Heart left ventricle (tissue), 16 donors: ENCODE measurements around the gene SORBS1. TPM values are rescaled to one million over a fixed set of nuclear protein-coding genes. Genes with fewer than 3 reads are reported as not detected.

ENCODE experiments used
- ATAC-seq, 4 donors: fragments of 200-7000 bp; cut with Tn5 transposase; one replicate each; pipeline ENCODE4 v1.9.1; 2020 to 2022; ENCODE audit warnings: moderate library complexity in 4 of 4, mild to moderate bottlenecking in 3 of 4, moderate number of reproducible peaks in 1 of 4
- DNase-seq, 5 donors: peaks; one replicate each; pipeline ENCODE4 v3.0.0-alpha.2; 2020
- H3K27ac ChIP-seq, 12 donors: fragments of 200-600 bp; sonication (generic) in 4 of 12; one replicate each; pipeline versions ENCODE4 v1.5.0 to v1.8.0; 2016 to 2022; ENCODE audit warnings: mild to moderate bottlenecking in 2 of 12
- H3K27me3 ChIP-seq, 9 donors: fragments of 200-600 bp; sonication (generic) in 2 of 9; one replicate each; pipeline versions ENCODE4 v1.5.1 to v1.8.0; 2016 to 2022; ENCODE audit warnings: mild to moderate bottlenecking in 3 of 9
- H3K36me3 ChIP-seq, 9 donors: fragments of 200-600 bp; sonication (generic) in 2 of 9; one replicate each; pipeline versions ENCODE4 v1.5.0 to v1.8.0; 2018 to 2022; ENCODE audit warnings: mild to moderate bottlenecking in 2 of 9
- H3K4me1 ChIP-seq, 12 donors: fragments of 200-600 bp; sonication (generic) in 4 of 12; one replicate each; pipeline versions ENCODE4 v1.5.0 to v1.8.0; 2016 to 2022; ENCODE audit warnings: mild to moderate bottlenecking in 3 of 12
- H3K4me3 ChIP-seq, 12 donors: fragments of 200-600 bp; sonication (generic) in 4 of 12; one replicate each; pipeline versions ENCODE4 v1.5.0 to v1.8.0; 2017 to 2022; ENCODE audit warnings: mild to moderate bottlenecking in 9 of 12, moderate library complexity in 4 of 12
- H3K9me3 ChIP-seq, 12 donors: fragments of 200-600 bp; sonication (generic) in 4 of 12; one replicate each; pipeline versions ENCODE4 v1.5.0 to v1.8.0; 2016 to 2022; ENCODE audit warnings: mild to moderate bottlenecking in 1 of 12
- CTCF ChIP-seq, 12 donors: fragments of 200-600 bp; sonication (generic) in 4 of 12; IDR thresholded peaks; one replicate each; pipeline versions ENCODE4 v1.5.0 to v1.8.0; 2018 to 2022; ENCODE audit warnings: antibody characterized with exemption in 12 of 12, mild to moderate bottlenecking in 5 of 12
- POLR2A ChIP-seq, 2 donors: fragments of 450-650 bp; IDR thresholded peaks; one replicate each; pipeline ENCODE4 v1.6.1; 2017; ENCODE audit warnings: antibody characterized with exemption in 2 of 2, mild to moderate bottlenecking in 2 of 2, moderate library complexity in 2 of 2
- WGBS, 4 donors: extraction: QIAGEN DNeasy Blood & Tissue Kit in 2 of 4; methylation state at CpG; one replicate each; pipeline versions ENCODE4 v1.1.5 to v1.1.7; 2013 to 2018; 5-methylcytosine and 5-hydroxymethylcytosine counted together
- intact Hi-C, 10 donors: fragments of 100-400 bp; cut with DNase I; formaldehyde crosslinking; loops; one replicate each; pipeline versions ENCODE4 v1.11.1 to v1.14.2; 2022
- polyA plus RNA-seq, 2 donors: library from polyadenylated mRNA; stranded (reverse); fragments of 200-250 nt; gene quantifications; one replicate each; pipeline ENCODE4 v1.2.3, GENCODE V29; 2013
- total RNA-seq, 9 donors: library from RNA; depleted of rRNA in 2 of 9; stranded (reverse); fragments of >200 nt in 2 of 9; fragmentation: NEBNext Ultra II Directional in 3 of 9; extraction: Animal tissue kit (Norgen Biotek cat#: 25700) in 3 of 9; gene quantifications; one replicate each; pipeline versions ENCODE4 v1.1.0 to v1.2.4, GENCODE V29; 2016 to 2023
- donor health status: ischemic (EF 13 %, LVEDD 7.1; RV severe dilation, severe dysfunction).
- donor health status: healthy with polysubstance abuse.
- donor health status: DM: no; HTN: yes; CAD: no.
- donor health status: DM: no; HTN: no; CAD: no.
- donor health status: ischemic (EF 25% LVEDD 6.9; RV normal size, moderate dysfunction).
- donor health status: ischemic (EF 25% LVEDD 5.7; RV mildly dilated, moderate dysfunction).
- donor health status: healthy.
- donor health status: DM: yes; HTN: yes; CAD: no.
- donor health status: ischemic (EF 35%, LVEDD 5.7; RV mildly dilated, moderate dysfunction).
- donor health status: nonischemic (EF 11% LVEDD 7.7; RV severe dilation, severe dysfunction).
- donor health status: DM: yes; HTN: yes; CAD: no.
- donor health status: PGD.
- donor health status: ischemic (EF 29% LVEDD 5.4; RV normal size, mild dysfunction).
- donor health status: nonischemic (EF 23%, LVEDD 6.1; RV moderate dilation, normal function).

SORBS1 gene
- total and polyA plus RNA-seq, 11 donors: 355 to 1,440 (median 886) TPM

GRCh38 chr10:95458871-95459270, 102.3 kb downstream of the SORBS1 start:
- Histone ChIP-seq H3K27me3 (no peaks in the 10 kb centered on the region), H3K9me3 (no peaks in the 10 kb centered on the region), H3K36me3 (peaks cover 0 to 1% (median 0%) of the 10 kb centered on the region in 9 donors), H3K27ac (peak overlapping the region in 9 of 12 donors; percentile 18 to 94 (median 65)), H3K4me1 (peaks cover 3 to 88% (median 43%) of the 10 kb centered on the region in 12 donors), H3K4me3 (no peak overlapping the region)
- DNase-seq (no peak), ATAC-seq (no peak)
- TF ChIP-seq CTCF (IDR thresholded peaks at IDR 0.05) (no peak), POLR2A (IDR thresholded peaks at IDR 0.05) (no peak)
- 21 to 56% (median 37%) methylated on average over 1 of the region's 1 CpG for WGBS, 4 donors
- intact Hi-C loops: no loop called here

GRCh38 chr10:95458014-95458413, 103.2 kb downstream of the SORBS1 start:
- no peaks in the 10 kb centered on the region for H3K9me3 ChIP-seq

GRCh38 chr10:95457319-95457886, 103.8 kb downstream of the SORBS1 start:
- Histone ChIP-seq H3K36me3 (peaks cover 0 to 6% (median 0%) of the 10 kb centered on the region in 9 donors), H3K9me3 (no peaks in the 10 kb centered on the region), H3K4me1 (peaks cover 3 to 85% (median 36%) of the 10 kb centered on the region in 12 donors), H3K27me3 (no peaks in the 10 kb centered on the region), H3K27ac (peak overlapping the region in 10 of 12 donors; percentile 2 to 94 (median 64)), H3K4me3 (no peak overlapping the region)
- peak in 1 of 4 donors; percentile 21 for ATAC-seq
- no peak for TF ChIP-seq CTCF (IDR thresholded peaks at IDR 0.05)
- no peak for TF ChIP-seq POLR2A (IDR thresholded peaks at IDR 0.05)
- intact Hi-C loops: no loop called here
- 65 to 75% (median 68%) methylated on average over 5 of the region's 5 CpGs for whole genome bisulfite sequencing, 4 donors
- DNase-seq: no peak

More at GRCh38 chr10:95458014-95458413, 103.2 kb downstream of the SORBS1 start:
- intact Hi-C loops: no loop called here
- Histone ChIP-seq H3K4me3 (no peak overlapping the region), H3K27ac (peak overlapping the region in 10 of 12 donors; percentile 2 to 94 (median 64)), H3K27me3 (no peaks in the 10 kb centered on the region), H3K36me3 (peaks cover 0 to 6% (median 0%) of the 10 kb centered on the region in 9 donors), H3K4me1 (peaks cover 3 to 85% (median 36%) of the 10 kb centered on the region in 12 donors)
- WGBS, 4 donors: 67 to 78% (median 72%) methylated on average over 2 of the region's 2 CpGs
- ATAC-seq (no peak), DNase-seq (no peak)
- TF ChIP-seq CTCF (IDR thresholded peaks at IDR 0.05) (no peak), POLR2A (IDR thresholded peaks at IDR 0.05) (no peak)

GRCh38 chr10:95456516-95456915, 104.7 kb downstream of the SORBS1 start:
- intact Hi-C loops: no loop called here
- H3K4me1 ChIP-seq: peaks cover 6 to 87% (median 40%) of the 10 kb centered on the region in 12 donors
- no peaks in the 10 kb centered on the region for H3K9me3 ChIP-seq
- ATAC-seq (peak; percentile 41 to 74 (median 59)), DNase-seq (no peak)
- H3K27ac ChIP-seq: peak overlapping the region; percentile 1 to 94 (median 62)
- no peaks in the 10 kb centered on the region for H3K27me3 ChIP-seq
- TF ChIP-seq CTCF (IDR thresholded peaks at IDR 0.05) (peak in 2 of 12 donors; percentile 17 to 25), POLR2A (IDR thresholded peaks at IDR 0.05) (no peak)
- H3K4me3 ChIP-seq: no peak overlapping the region
- 49 to 74% (median 64%) methylated on average over 2 of the region's 2 CpGs for WGBS, 4 donors
- H3K36me3 ChIP-seq: peaks cover 0 to 6% (median 0%) of the 10 kb centered on the region in 9 donors
